Stimulated activated CD4-positive, alpha-beta T cell treated with anti-CD3 and anti-CD28 coated beads, TNF-alpha, amount 100 ng/mL, for 24 hours (primary cell): ENCODE data around the gene GREM1.

Experiments used
- DNase-seq, 3 experiments: peaks; one replicate each; pipeline ENCODE4 v3.0.0-alpha.2; 2020; ENCODE audit warnings: low read depth in 3 of 3

Gene GREM1

GRCh38 chr15:32730677-32731654 lies 13.2 kb downstream of the GREM1 start:
- DNase-seq = no peak

GRCh38 chr15:32732574-32733157 lies 14.9 kb downstream of the GREM1 start:
- DNase-seq = no peak

- no peak for DNase-seq
Measured at GRCh38 chr15:32733281-32733680, 15.5 kb downstream of the GREM1 start.

GRCh38 chr15:32735989-32736700 lies 18.3 kb downstream of the GREM1 start:
- DNase-seq = no peak

- no peak for DNase-seq
Measured at GRCh38 chr15:32736701-32737061, 18.9 kb downstream of the GREM1 start.

GRCh38 chr15:32737304-32737703 lies 19.5 kb downstream of the GREM1 start:
- DNase-seq = no peak

- no peak for DNase-seq
Measured at GRCh38 chr15:32738666-32739065, 20.9 kb downstream of the GREM1 start.

- DNase-seq = no peak
Measured at GRCh38 chr15:32739522-32740063, 21.8 kb downstream of the GREM1 start.

- no peak for DNase-seq
Measured at GRCh38 chr15:32743411-32744140, 25.8 kb downstream of the GREM1 start.

- no peak for DNase-seq
Measured at GRCh38 chr15:32746116-32746857, 28.5 kb downstream of the GREM1 start.

- no peak for DNase-seq
Measured at GRCh38 chr15:32747921-32748342, 30.1 kb downstream of the GREM1 start.

GRCh38 chr15:32750979-32751378 lies 33.2 kb downstream of the GREM1 start:
- no peak for DNase-seq

GRCh38 chr15:32757426-32757825 lies 39.6 kb downstream of the GREM1 start:
- no peak for DNase-seq

GRCh38 chr15:32763295-32763694 lies 45.5 kb downstream of the GREM1 start:
- DNase-seq = no peak

GRCh38 chr15:32765236-32765635 lies 47.4 kb downstream of the GREM1 start:
- no peak for DNase-seq

GRCh38 chr15:32766101-32766500 lies 48.3 kb downstream of the GREM1 start:
- no peak for DNase-seq

GRCh38 chr15:32767236-32767635 lies 49.4 kb downstream of the GREM1 start:
- no peak for DNase-seq

GRCh38 chr15:32774022-32774421 lies 56.2 kb downstream of the GREM1 start:
- DNase-seq = no peak

GRCh38 chr15:32775103-32775502 lies 57.3 kb downstream of the GREM1 start:
- DNase-seq = no peak

GRCh38 chr15:32778391-32779176 lies 60.8 kb downstream of the GREM1 start:
- no peak for DNase-seq
